HG03442 (cell line): ENCODE results near the gene LRBA.

Experiments
- ATAC-seq: cut with Tn5 transposase; IDR thresholded peaks from one replicate; pipeline ENCODE4 v1.9.1; 2021; ENCODE audit warnings: mild to moderate bottlenecking, moderate library complexity; ENCODE audit not compliant: unreplicated experiment

Gene LRBA

GRCh38 chr4:150310159-150310895 lies 704.8 kb downstream of the LRBA start:
- ATAC-seq = no peak

GRCh38 chr4:150308824-150309472 lies 706.1 kb downstream of the LRBA start:
- ATAC-seq = no peak

GRCh38 chr4:150306719-150307118 lies 708.4 kb downstream of the LRBA start:
- no peak for ATAC-seq

GRCh38 chr4:150305995-150306394 lies 709.1 kb downstream of the LRBA start:
- ATAC-seq = no peak

GRCh38 chr4:150302553-150302952 lies 712.5 kb downstream of the LRBA start:
- ATAC-seq = no peak

GRCh38 chr4:150299816-150300215 lies 715.3 kb downstream of the LRBA start:
- ATAC-seq = no peak

- peak; percentile 55 for ATAC-seq
These were observed 717.1 kb downstream of the LRBA start for GRCh38 chr4:150297861-150298474.

GRCh38 chr4:150289881-150290280 lies 725.2 kb downstream of the LRBA start:
- ATAC-seq = no peak

GRCh38 chr4:150289198-150289597 lies 725.9 kb downstream of the LRBA start:
- no peak for ATAC-seq

GRCh38 chr4:150286656-150287055 lies 728.4 kb downstream of the LRBA start:
- ATAC-seq = no peak

- no peak for ATAC-seq
These were observed 731.4 kb downstream of the LRBA start for GRCh38 chr4:150283689-150284088.

- no peak for ATAC-seq
These were observed 734.1 kb downstream of the LRBA start for GRCh38 chr4:150280975-150281374.

- ATAC-seq = no peak
These were observed 734.8 kb downstream of the LRBA start for GRCh38 chr4:150280081-150280895.

GRCh38 chr4:150278206-150278605 lies 736.9 kb downstream of the LRBA start:
- ATAC-seq = no peak

- no peak for ATAC-seq
These were observed 746.6 kb downstream of the LRBA start for GRCh38 chr4:150268444-150268843.

GRCh38 chr4:150265806-150266205 lies 749.3 kb downstream of the LRBA start:
- ATAC-seq = no peak

GRCh38 chr4:150264595-150265161 lies 750.4 kb downstream of the LRBA start:
- ATAC-seq = no peak

- no peak for ATAC-seq
These were observed 752.5 kb downstream of the LRBA start for GRCh38 chr4:150262611-150263010.

GRCh38 chr4:150261571-150261970 lies 753.5 kb downstream of the LRBA start:
- ATAC-seq = no peak

- ATAC-seq = no peak
These were observed 755.1 kb downstream of the LRBA start for GRCh38 chr4:150259861-150260567.
